HepG2 (cell line): ENCODE measurements around the gene PHLDB1. TPM values are rescaled to one million over a fixed set of nuclear protein-coding genes. Genes with fewer than 3 reads are reported as not detected.

Experiments
- ATAC-seq: fragments of 200-7000 bp; cut with Tn5 transposase; 3 replicates; pipeline ENCODE4 v1.9.1; 2020; ENCODE audit warnings: mild to moderate bottlenecking, moderate library complexity
- BruUV-seq: library from RNA; stranded (reverse); fragments of 400-500 nt; replicated peaks from 2 replicates; lab custom pipeline; 2021; lab: Mats Ljungman, UMichigan
- CTCF ChIA-PET: fragments of 300-600 bp; formaldehyde crosslinking; extraction: SDS; loops from one replicate; lab custom pipeline; 2021; ENCODE audit warnings: low total read pairs, inconsistent platforms, low intra/inter-chr PET ratio; lab: Yijun Ruan, JAX
- POLR2A ChIA-PET: fragments of 350-600 bp; sonication (Branson Sonifier 250); formaldehyde crosslinking; loops from one replicate; lab custom pipeline; 2020; ENCODE audit warnings: antibody characterized with exemption, inconsistent platforms; lab: Yijun Ruan, JAX
- DNase-seq: peaks from one replicate; pipeline ENCODE4 v3.0.0-alpha.2; 2015; ENCODE audit warnings: low spot score
- FAIRE-seq: peaks from 3 replicates; lab custom pipeline; 2011; peaks lifted over from hg19 to GRCh38; lab: Jason Lieb, UNC
- H2AFZ ChIP-seq: one replicate; pipeline ENCODE4 v1.6.1; 2011; ENCODE audit warnings: low read length, inconsistent platforms
- H3K27ac ChIP-seq: fragments of 300-600 bp; 3 replicates; pipeline ENCODE4 v1.8.0; 2011; ENCODE audit warnings: mixed run types, mild to moderate bottlenecking, mixed read lengths, low read length, inconsistent platforms; ENCODE audit not compliant: insufficient read depth; ENCODE audit errors: extremely low read length
- H3K27me3 ChIP-seq, 2 experiments: fragments of 200-600 bp in 1 of 2; 2 replicates in 1 of 2; 3 replicates in 1 of 2; pipeline versions ENCODE4 v1.6.0 to v1.8.0; 2011; ENCODE audit warnings: low read length in 2 of 2, mild to moderate bottlenecking in 2 of 2, moderate library complexity in 2 of 2, inconsistent platforms in 1 of 2; ENCODE audit not compliant: insufficient read depth in 2 of 2, control insufficient read depth in 1 of 2
- H3K36me3 ChIP-seq, 2 experiments: fragments of 200-600 bp in 1 of 2; replicated peaks in 1 of 2; 2 replicates in 1 of 2; 3 replicates in 1 of 2; pipeline versions ENCODE4 v1.5.1 to v1.8.0; 2011; ENCODE audit warnings: low read length in 2 of 2, inconsistent platforms in 1 of 2; ENCODE audit not compliant: insufficient read depth in 2 of 2, control insufficient read depth in 1 of 2
- H3K4me1 ChIP-seq: 2 replicates; pipeline ENCODE4 v1.5.1; 2012; ENCODE audit warnings: low read length, inconsistent platforms; ENCODE audit not compliant: insufficient read depth
- H3K4me2 ChIP-seq: 2 replicates; pipeline ENCODE4 v1.6.0; 2011; ENCODE audit warnings: low read depth, low read length, inconsistent platforms
- H3K4me3 ChIP-seq, 3 experiments: fragments of 200-600 bp in 1 of 3; sonication (generic), shearing (Covaris generic) in 1 of 3; replicated peaks in 1 of 3; 2 replicates each; pipeline ENCODE4 v1.5.1; 2011 to 2016; ENCODE audit warnings: low read length in 3 of 3, inconsistent platforms in 2 of 3, low read depth in 2 of 3, mild to moderate bottlenecking in 2 of 3, control low read depth in 1 of 3, mixed read lengths in 1 of 3; ENCODE audit not compliant: insufficient read depth in 1 of 3
- H3K79me2 ChIP-seq: one replicate; pipeline ENCODE4 v1.6.1; 2011; ENCODE audit warnings: low read length, inconsistent platforms; ENCODE audit not compliant: insufficient read depth
- H3K9ac ChIP-seq: 2 replicates; pipeline ENCODE4 v1.6.0; 2011; ENCODE audit warnings: mild to moderate bottlenecking, low read depth, low read length, inconsistent platforms; ENCODE audit not compliant: insufficient read depth
- H3K9me3 ChIP-seq: 2 replicates; pipeline ENCODE4 v1.5.1; 2012; ENCODE audit warnings: mild to moderate bottlenecking, low read length
- H4K20me1 ChIP-seq: 2 replicates; pipeline ENCODE4 v1.6.0; 2011; ENCODE audit warnings: inconsistent platforms, mild to moderate bottlenecking, low read length, moderate library complexity; ENCODE audit not compliant: insufficient read depth
- MED8 ChIP-seq: sonication (generic); formaldehyde crosslinking; IDR thresholded peaks from 2 replicates; pipeline ENCODE4 v1.8.1; 2023; ENCODE audit warnings: mild to moderate bottlenecking, missing genetic modification reagents; ENCODE audit not compliant: insufficient replicate concordance
- NKX3-1 ChIP-seq: sonication (generic); formaldehyde crosslinking; IDR thresholded peaks from 2 replicates; pipeline ENCODE4 v1.5.0; 2020; ENCODE audit warnings: missing genetic modification reagents
- TFDP1 ChIP-seq: IDR thresholded peaks from 2 replicates; pipeline ENCODE4 v1.6.1; 2016; ENCODE audit warnings: missing compliant biosample characterization, missing genetic modification reagents, borderline replicate concordance
- THAP8 ChIP-seq: sonication (generic); formaldehyde crosslinking; IDR thresholded peaks from 2 replicates; pipeline ENCODE4 v1.5.1; 2020; ENCODE audit warnings: missing genetic modification reagents, mild to moderate bottlenecking, borderline replicate concordance
- UBTF ChIP-seq: sonication (generic); formaldehyde crosslinking; IDR thresholded peaks from 2 replicates; pipeline ENCODE4 v1.4.0; 2020; ENCODE audit warnings: mild to moderate bottlenecking, missing genetic modification reagents
- ZBTB21 ChIP-seq: sonication (generic); formaldehyde crosslinking; IDR thresholded peaks from 2 replicates; pipeline ENCODE4 v1.4.0; 2020; ENCODE audit warnings: missing genetic modification reagents
- ZBTB25 ChIP-seq: IDR thresholded peaks from 2 replicates; pipeline ENCODE4 v1.6.1; 2018; ENCODE audit warnings: missing genetic modification reagents
- ZNF383 ChIP-seq: sonication (generic); formaldehyde crosslinking; IDR thresholded peaks from 2 replicates; pipeline ENCODE4 v1.4.0; 2020; ENCODE audit warnings: missing genetic modification reagents, mild to moderate bottlenecking, borderline replicate concordance
- ZNF530 ChIP-seq: sonication (generic); formaldehyde crosslinking; IDR thresholded peaks from 2 replicates; pipeline ENCODE4 v1.5.0; 2020; ENCODE audit warnings: low read depth, mild to moderate bottlenecking, missing genetic modification reagents
- ZNF761 ChIP-seq: sonication (generic); formaldehyde crosslinking; conservative IDR thresholded peaks from 2 replicates; pipeline ENCODE4 v1.4.0; 2020; ENCODE audit warnings: mild to moderate bottlenecking, missing genetic modification reagents
- ZNF883 ChIP-seq: sonication (generic); formaldehyde crosslinking; IDR thresholded peaks from 2 replicates; pipeline ENCODE4 v1.5.1; 2020; ENCODE audit warnings: mild to moderate bottlenecking, missing genetic modification reagents; ENCODE audit errors: not compliant biosample characterization
- WGBS: methylation state at CpG from one replicate; pipeline ENCODE4 v1.1.6; 2017; ENCODE audit warnings: low lambda C conversion rate; 5-methylcytosine and 5-hydroxymethylcytosine counted together
- in situ Hi-C: cut with HindIII; loops from 2 replicates; pipeline ENCODE4 v1.10.0; 2017; ENCODE audit warnings: low pct_unique_long_range_greater_than_20kb; ENCODE audit not compliant: extremely low pct_ligation_motif_present
- intact Hi-C: fragments of 100-400 bp; cut with micrococcal nuclease; formaldehyde crosslinking; loops from one replicate; pipeline ENCODE4 v1.10.0; 2022; ENCODE audit not compliant: unreplicated experiment
- polyA plus RNA-seq, 8 experiments: library from polyadenylated mRNA; depleted of rRNA in 3 of 8; stranded (reverse) in 7 of 8; unstranded in 1 of 8; fragments of >200 nt; fragmentation: Illumina TruSeq in 4 of 8; extraction: Trizol in 4 of 8; gene quantifications; 2 replicates each; pipeline versions ENCODE4 v1.2.1 to v1.2.3, GENCODE V29; 2011 to 2016; ENCODE audit warnings: low read depth in 4 of 8, missing spikeins in 1 of 8, mixed read lengths in 1 of 8; ENCODE audit not compliant: insufficient read depth in 1 of 8
- total RNA-seq, 5 experiments: library from RNA; depleted of rRNA; stranded (reverse); fragments of >200 nt; fragmentation: Illumina TruSeq; extraction: Trizol; gene quantifications; 2 replicates each; pipeline ENCODE4 v1.2.3, GENCODE V29; 2016; ENCODE audit warnings: low read depth in 1 of 5
- TF ChIP-seq, protein P1 (sequence below): IDR thresholded peaks from 2 replicates; pipeline ENCODE4 v1.4.0; 2020; ENCODE audit warnings: mild to moderate bottlenecking, missing genetic modification reagents
- TF ChIP-seq, protein P2 (sequence below), 2 experiments: fragments of 450-650 bp in 1 of 2; sonication (generic) in 1 of 2; formaldehyde crosslinking; IDR thresholded peaks; 2 replicates each; pipeline versions ENCODE4 v1.5.0 to v1.8.0; 2020 to 2022; ENCODE audit warnings: mild to moderate bottlenecking in 1 of 2, missing genetic modification reagents in 1 of 2

Gene PHLDB1
- total and polyA plus RNA-seq, 2 of the 13 experiments (the other 11 are each of a cell fraction or from before 2014, with no cell fraction given), result 13.8 to 14.2 TPM

DNA sequence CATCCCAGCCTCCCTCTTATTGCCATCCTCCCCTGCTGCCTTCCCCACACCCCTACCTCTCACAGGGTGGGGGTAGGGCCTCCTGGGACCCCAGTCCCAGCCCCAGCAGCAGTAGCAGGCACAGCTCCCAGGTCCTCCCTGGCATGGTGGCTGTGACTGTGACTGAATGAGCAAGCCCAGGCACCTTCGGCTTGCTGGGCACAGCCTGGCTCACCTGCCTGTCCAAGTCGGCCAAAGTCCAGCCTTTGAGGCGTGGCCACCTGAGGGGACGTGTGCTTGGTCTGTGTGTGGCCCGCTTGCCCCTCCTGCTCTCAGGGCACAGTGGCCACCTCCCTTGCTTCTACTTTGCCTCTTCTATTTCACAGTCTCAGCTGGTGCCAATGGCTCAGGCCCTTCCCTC, 72.1 kb downstream of the PHLDB1 start, which contains the start of gene TREH:
Gene TREH, minus strand, starts transcription at position 168 of the 400 bp plus-strand sequence. Its CDS starts 23 bp downstream, at position 145.
- Histone ChIP-seq H3K4me1 (peaks cover 33% of the 10 kb centered on the region), H3K9ac (peak within 1 kb of the TSS; percentile 59), H3K79me2 (no peaks in the 10 kb centered on the region), H3K27me3 (no peaks in the 10 kb centered on the region), H4K20me1 (no peaks in the 10 kb centered on the region), H3K9me3 (no peaks in the 10 kb centered on the region), H2AFZ (peak within 1 kb of the TSS; percentile 75), H3K4me2 (peak within 1 kb of the TSS; percentile 96), H3K4me3 (peak within 1 kb of the TSS; percentile 40 to 73 (median 61)), H3K27ac (no peak within 1 kb of the TSS), H3K36me3 (no peaks in the 10 kb centered on the region)
- in situ Hi-C loops (no loop called here), intact Hi-C loops (loop anchor here (1.0 kb wide), 1 partner anchor 11 kb away; no protein-coding TSS in a partner anchor)
- FAIRE-seq (no peak), DNase-seq (peak; percentile 61), ATAC-seq (peak; percentile 80)
- ChIA-PET POLR2A (interaction anchor here (1.0 to 3.0 kb wide), 7 partner anchors 9 to 113 kb away, joined by 3 to 14 read pairs (median 4); partner anchors contain the start of genes DDX6 and PHLDB1), CTCF (interaction anchor here (1.2 to 1.9 kb wide), 2 partner anchors 20 to 277 kb away, joined by 3 to 7 read pairs; no protein-coding TSS in a partner anchor)
- 0% methylated on average over 2 of the region's 5 CpGs for WGBS
- BruUV-seq, result no TSS peak
- TF ChIP-seq MED8 (CRISPR knock-in tag) (no peak), THAP8 (CRISPR knock-in tag) (no peak), ZNF761 (CRISPR knock-in tag) (no peak), NKX3-1 (CRISPR knock-in tag) (no peak), ZBTB21 (CRISPR knock-in tag) (no peak), ZNF883 (CRISPR knock-in tag) (peak; percentile 11), UBTF (CRISPR knock-in tag) (no peak), TFDP1 (CRISPR knock-in tag) (no peak; the same call in 1 of the 2 replicates), ZBTB25 (CRISPR knock-in tag) (no peak), ZNF530 (no peak), ZNF383 (CRISPR knock-in tag) (no peak)
- TF ChIP-seq, protein P1, sequence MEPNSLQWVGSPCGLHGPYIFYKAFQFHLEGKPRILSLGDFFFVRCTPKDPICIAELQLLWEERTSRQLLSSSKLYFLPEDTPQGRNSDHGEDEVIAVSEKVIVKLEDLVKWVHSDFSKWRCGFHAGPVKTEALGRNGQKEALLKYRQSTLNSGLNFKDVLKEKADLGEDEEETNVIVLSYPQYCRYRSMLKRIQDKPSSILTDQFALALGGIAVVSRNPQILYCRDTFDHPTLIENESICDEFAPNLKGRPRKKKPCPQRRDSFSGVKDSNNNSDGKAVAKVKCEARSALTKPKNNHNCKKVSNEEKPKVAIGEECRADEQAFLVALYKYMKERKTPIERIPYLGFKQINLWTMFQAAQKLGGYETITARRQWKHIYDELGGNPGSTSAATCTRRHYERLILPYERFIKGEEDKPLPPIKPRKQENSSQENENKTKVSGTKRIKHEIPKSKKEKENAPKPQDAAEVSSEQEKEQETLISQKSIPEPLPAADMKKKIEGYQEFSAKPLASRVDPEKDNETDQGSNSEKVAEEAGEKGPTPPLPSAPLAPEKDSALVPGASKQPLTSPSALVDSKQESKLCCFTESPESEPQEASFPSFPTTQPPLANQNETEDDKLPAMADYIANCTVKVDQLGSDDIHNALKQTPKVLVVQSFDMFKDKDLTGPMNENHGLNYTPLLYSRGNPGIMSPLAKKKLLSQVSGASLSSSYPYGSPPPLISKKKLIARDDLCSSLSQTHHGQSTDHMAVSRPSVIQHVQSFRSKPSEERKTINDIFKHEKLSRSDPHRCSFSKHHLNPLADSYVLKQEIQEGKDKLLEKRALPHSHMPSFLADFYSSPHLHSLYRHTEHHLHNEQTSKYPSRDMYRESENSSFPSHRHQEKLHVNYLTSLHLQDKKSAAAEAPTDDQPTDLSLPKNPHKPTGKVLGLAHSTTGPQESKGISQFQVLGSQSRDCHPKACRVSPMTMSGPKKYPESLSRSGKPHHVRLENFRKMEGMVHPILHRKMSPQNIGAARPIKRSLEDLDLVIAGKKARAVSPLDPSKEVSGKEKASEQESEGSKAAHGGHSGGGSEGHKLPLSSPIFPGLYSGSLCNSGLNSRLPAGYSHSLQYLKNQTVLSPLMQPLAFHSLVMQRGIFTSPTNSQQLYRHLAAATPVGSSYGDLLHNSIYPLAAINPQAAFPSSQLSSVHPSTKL (CRISPR knock-in tag), result peak; percentile 34
- TF ChIP-seq, protein P2, sequence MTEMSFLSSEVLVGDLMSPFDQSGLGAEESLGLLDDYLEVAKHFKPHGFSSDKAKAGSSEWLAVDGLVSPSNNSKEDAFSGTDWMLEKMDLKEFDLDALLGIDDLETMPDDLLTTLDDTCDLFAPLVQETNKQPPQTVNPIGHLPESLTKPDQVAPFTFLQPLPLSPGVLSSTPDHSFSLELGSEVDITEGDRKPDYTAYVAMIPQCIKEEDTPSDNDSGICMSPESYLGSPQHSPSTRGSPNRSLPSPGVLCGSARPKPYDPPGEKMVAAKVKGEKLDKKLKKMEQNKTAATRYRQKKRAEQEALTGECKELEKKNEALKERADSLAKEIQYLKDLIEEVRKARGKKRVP (CRISPR knock-in tag; IDR thresholded peaks at IDR 0.05), result no peak
